Sciatic nerve (tissue), 2 donors: ENCODE results near the gene EVA1C. TPM values are rescaled to one million over a fixed set of nuclear protein-coding genes. Genes with fewer than 3 reads are reported as not detected.
"Not testable (repeated sequence)": the region's sequence is repeated elsewhere in the genome, so short reads cannot be mapped to it uniquely, and the experiment has no call there.

Experiments used
- ATAC-seq: fragments of 200-7000 bp; cut with Tn5 transposase; one replicate; pipeline ENCODE4 v1.9.1; 2020; ENCODE audit warnings: mild to moderate bottlenecking, moderate library complexity
- DNase-seq: peaks from one replicate; pipeline ENCODE4 v3.0.0-alpha.2; 2020; ENCODE audit warnings: low spot score
- intact Hi-C: fragments of 100-400 bp; cut with DNase I; formaldehyde crosslinking; loops from one replicate; pipeline ENCODE4 v1.14.2; 2022
- total RNA-seq: library from RNA; stranded (reverse); fragmentation: NEBNext Ultra II Directional; extraction: Animal tissue kit (Norgen Biotek cat#: 25700); gene quantifications from one replicate; pipeline ENCODE4 v1.2.1, GENCODE V29; 2021
- donor health status: DM: no; HTN: no; CAD: no.
- donor health status: DM: no; HTN: no; CAD: no.

The EVA1C gene, protein sequence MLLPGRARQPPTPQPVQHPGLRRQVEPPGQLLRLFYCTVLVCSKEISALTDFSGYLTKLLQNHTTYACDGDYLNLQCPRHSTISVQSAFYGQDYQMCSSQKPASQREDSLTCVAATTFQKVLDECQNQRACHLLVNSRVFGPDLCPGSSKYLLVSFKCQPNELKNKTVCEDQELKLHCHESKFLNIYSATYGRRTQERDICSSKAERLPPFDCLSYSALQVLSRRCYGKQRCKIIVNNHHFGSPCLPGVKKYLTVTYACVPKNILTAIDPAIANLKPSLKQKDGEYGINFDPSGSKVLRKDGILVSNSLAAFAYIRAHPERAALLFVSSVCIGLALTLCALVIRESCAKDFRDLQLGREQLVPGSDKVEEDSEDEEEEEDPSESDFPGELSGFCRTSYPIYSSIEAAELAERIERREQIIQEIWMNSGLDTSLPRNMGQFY
- total RNA-seq, result 65.8 TPM

GRCh38 chr21:32412162-32413014, at the start of gene EVA1C:
EVA1C (plus strand) TSS chr21:32412706; CDS start chr21:32412854, 148 bp downstream.
- ATAC-seq (peak; percentile 67), DNase-seq (peak; percentile 81)
- intact Hi-C loops, result no loop called here

GRCh38 chr21:32364387-32364786, 48.1 kb upstream of the EVA1C start:
- intact Hi-C loops, result no loop called here
- ATAC-seq, result peak; percentile 92
- no peak for DNase-seq

DNA sequence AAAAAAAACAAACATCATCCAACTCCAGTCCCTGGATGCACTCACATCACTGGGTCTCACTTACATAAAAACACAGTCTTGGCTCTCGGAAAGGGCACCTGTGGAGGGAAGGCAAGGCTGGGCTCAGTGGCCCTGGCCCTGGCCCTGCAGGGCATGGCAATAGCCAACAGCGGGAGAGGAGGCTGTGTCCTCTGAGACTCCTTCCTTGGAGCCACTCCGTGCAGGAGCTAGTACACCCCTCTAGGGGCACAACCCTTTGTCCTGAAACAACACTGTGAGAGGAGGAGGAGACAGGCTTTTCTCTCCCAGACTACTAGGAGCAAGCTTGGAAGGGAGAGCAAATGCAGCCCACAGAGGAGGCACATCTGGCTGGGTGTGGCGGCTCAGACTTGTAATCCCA, 47.7 kb upstream of the EVA1C start:
- ATAC-seq, result peak; percentile 80
- intact Hi-C loops, result no loop called here
- DNase-seq, result no peak

DNA sequence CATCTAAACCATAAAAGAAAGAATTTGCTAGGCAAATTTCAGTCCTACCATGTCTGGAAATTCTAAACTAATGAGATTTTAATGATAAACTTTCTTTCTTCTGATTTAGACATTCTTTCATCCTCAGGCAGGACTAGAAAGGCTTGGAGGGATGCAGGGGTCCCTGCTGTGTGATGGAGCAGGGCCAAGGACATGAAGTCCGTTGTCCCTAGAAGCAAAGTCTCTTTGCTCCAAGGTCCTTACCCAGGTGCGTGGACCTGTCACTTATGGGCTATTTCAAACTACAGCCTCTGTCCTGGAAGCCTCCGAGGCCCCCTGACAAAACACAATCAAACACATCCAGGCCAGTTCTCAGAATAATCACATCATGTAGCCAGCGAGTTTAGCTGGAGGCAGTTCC, 46.3 kb upstream of the EVA1C start:
- no peak for DNase-seq
- ATAC-seq, result no peak
- intact Hi-C loops, result no loop called here

- intact Hi-C loops, result no loop called here
- ATAC-seq, result no peak
- no peak for DNase-seq
These were observed 45.3 kb upstream of the EVA1C start for GRCh38 chr21:32367158-32367557.

DNA sequence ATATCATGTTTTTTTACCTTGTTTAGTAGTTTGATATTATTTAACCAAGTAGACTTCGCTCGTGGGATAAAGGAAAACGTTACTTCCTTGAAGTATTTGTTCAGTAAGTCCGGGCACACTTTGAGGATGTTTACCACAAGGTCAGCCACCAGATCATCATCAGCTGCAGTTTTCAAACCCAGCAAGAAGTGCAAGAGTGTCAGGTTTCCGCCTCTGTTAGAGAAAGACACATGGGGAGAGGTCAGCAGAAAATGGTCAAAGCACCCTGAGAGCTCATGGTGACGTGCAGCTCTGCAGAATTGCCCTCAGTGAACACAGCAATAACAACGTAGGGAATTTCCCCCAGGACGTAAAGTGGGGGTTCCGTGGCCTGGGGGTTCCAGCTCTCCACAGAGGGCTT, 44.1 kb upstream of the EVA1C start:
- ATAC-seq, result no peak
- intact Hi-C loops, result no loop called here
- no peak for DNase-seq

DNA sequence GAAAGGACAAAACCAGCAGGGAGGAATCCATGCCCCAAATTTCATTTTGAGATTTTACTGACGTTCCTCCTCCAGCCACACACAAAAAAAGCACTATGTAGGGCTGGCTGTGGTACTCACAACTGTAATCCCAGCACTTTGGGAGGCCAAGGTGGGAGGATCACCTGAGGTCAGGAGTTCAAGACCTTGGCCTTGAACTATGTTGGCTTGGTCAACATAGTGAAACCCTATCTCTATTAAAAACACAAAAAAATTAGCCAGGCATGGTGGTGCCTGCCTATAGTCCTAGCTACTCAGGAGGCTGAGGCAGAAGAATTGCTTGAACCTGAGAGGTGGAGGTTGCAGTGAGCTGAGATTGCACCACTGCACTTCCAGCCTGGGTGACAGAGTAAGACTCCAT, 43.5 kb upstream of the EVA1C start:
- DNase-seq, intact Hi-C loops, ATAC-seq: not testable (repeated sequence)

DNA sequence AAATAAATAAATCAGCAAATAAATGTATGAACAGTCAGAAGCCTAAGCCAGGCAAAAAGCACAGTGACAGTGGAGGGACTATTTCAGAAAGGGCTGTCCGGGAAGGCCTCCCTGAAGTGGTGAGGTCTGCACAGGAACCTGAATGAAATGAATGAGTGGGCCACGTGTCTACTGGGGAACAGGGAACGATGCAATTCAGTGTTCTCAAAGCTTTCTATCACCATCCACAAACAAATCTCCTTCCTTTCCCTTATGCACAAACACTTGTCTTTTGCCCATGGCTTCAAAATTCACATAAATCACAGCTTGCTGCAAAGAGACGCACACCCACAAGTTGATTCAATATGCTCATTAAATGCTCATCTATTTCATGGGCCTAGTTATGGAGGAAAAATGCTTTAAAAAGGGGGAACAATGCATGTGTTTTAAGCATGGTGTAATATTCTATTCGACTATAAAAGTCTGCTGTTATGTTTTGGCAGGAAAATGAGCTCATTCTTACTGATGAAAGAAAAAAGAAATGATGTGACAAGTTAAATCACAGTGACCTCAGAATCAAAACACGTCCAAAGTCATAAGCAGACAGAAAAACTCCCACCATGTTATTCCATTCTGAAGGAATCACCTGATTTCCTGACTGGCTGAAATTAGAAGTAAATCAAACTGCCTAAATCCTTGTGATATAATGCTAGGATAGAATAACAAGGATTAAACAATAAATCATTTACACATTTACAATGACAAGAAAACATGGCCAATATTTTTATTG, 41.3 kb upstream of the EVA1C start:
- ATAC-seq, result no peak
- no peak for DNase-seq
- intact Hi-C loops, result no loop called here

GRCh38 chr21:32371913-32372314, 40.6 kb upstream of the EVA1C start:
- DNase-seq, result no peak
- peak; percentile 91 for ATAC-seq
- intact Hi-C loops, result no loop called here

DNA sequence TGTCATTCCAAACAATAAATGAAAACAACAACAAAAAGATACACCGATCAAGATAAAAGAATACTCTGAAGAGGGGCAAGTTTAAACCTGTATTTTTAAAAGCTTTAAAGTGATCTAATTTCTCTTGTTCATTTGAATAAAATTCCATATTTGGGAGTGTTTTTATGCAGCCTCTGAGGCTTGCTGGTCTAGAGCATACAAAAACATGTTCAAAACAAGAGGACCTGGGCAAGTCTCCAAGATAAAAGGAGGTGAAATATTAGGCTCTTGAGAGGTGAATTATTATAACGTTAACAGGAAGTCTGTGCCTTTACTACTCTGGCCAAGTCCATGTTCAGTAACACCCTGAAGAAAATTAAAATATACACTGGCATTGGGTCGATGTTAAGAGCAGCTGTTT, 39.8 kb upstream of the EVA1C start:
- intact Hi-C loops, result no loop called here
- DNase-seq (no peak), ATAC-seq (peak; percentile 77)

DNA sequence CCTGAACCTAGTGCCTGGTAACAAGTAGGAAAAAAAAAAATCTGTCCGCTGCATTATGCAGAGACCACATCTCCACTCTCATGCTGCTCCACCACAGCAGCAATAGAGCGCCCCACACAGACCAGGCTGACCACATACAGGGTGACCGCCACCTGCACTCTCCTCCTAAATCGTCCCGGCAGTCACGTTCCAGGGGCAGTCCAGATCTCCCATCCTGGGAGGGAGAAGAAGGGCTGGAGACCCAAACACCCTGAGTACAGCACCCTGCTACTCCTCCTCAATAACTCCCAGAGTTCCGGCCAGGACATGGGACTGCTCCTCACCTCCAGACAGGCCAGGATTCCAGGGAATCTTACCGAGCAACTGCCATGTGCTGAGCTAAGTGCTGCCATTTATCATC, 35.0 kb upstream of the EVA1C start:
- DNase-seq (no peak), ATAC-seq (no peak)
- intact Hi-C loops, result no loop called here

GRCh38 chr21:32377991-32378390, 34.5 kb upstream of the EVA1C start:
- no peak for DNase-seq
- intact Hi-C loops, result no loop called here
- peak; percentile 27 for ATAC-seq

DNA sequence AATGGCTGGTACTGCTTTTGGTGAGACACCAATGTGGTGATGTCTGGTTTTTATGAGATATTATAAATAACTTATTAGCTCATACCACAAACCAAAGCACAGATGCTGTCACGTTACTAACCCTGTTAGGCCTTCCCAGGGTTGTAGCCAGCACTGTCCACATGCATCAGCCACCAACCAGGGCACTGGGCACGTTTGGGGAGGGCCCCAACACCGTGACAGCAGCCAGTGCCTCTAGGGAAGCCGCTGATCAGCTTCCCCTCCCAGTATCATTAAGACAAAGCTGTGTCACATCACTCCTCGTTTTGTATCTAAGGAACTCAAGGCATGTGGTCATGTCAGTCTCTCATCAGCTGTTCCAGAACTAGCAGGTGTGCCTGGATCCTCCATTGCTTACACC, 33.5 kb upstream of the EVA1C start:
- intact Hi-C loops, result no loop called here
- ATAC-seq (no peak), DNase-seq (no peak)

DNA sequence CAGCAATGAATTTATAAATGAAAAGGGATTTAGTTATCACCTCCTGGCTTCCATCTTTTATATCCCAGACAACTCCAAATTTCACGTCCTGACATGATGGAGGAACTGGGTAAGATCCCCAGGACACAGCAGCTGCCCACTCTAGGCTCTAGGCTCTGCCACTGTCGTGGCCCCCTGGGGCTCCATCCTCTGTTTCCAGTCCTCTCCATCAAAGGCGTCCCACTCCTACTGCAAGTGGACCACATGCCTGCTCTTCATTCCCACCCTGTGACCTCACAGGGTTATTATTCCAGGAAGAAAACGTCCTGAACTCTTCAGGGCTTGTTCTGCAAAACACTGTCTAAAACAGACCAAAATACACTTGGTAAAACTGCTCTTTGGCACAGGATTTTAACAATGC, 31.6 kb upstream of the EVA1C start:
- ATAC-seq, result peak; percentile 61
- DNase-seq, result no peak
- intact Hi-C loops, result no loop called here

DNA sequence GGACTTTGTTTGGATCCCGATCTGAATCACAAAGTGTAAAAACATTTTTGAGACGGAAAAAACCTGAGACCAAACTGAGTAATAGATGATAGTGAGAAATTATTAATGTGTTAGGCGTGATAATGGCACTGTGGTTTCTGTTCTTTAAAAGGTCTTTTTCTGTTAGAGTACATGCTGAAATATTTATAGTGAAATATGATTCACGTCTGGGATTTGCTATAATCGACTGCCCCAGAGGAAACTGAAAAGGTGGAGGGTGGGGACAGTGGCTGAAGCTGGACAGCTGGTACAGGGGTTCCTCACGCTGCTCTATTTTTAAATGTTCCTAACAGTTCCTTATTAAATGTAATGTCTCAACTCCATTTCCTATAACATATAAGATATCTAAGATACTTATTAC, 30.9 kb upstream of the EVA1C start:
- no peak for ATAC-seq
- DNase-seq, result no peak
- intact Hi-C loops, result no loop called here

DNA sequence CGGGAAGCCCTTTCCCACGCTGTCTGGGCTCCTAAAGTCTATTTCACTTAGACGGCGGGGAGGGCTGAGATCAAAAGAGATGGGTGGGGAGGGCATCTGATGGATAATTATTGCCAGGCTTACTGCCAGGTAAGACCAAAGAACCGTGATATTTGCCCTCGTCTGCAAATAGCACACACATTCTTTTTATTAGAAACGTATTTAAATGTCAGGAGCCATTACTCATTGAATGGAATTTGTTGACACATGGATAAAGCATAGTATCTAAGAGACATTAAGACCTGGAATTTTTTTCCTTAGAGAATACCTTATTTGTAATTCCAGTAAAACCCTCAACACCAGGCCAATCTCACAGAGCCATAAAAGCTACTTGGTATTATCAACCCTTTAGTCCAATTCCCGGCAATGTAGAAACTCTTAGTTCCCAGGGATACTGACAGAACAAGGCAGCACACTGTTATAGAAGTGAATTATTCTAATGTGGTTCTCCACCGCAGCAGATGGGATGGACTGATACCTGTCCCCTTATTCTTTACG, 30.3 kb upstream of the EVA1C start:
- intact Hi-C loops, result no loop called here
- DNase-seq (no peak), ATAC-seq (no peak)

DNA sequence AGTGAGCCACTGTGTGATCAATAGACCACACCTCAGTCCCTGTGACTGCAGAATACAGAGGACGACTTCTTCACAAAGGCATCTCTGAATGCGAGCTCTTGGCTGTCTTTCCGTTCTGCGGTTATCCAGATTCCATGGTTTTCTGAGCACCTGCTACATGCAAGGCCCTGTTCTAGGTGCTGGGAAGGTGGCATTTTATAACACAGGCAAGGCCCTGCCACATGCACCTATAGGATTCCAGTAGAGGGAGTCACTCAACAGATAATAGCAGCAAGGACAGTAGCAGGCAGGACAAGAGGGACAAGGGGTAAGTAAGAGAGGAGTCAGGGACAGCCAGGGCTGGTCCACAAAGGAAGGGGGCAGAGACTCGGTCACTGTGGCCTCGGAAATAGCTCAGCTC, 28.7 kb upstream of the EVA1C start:
- DNase-seq, result no peak
- intact Hi-C loops, result no loop called here
- no peak for ATAC-seq

GRCh38 chr21:32386195-32386870, 26.2 kb upstream of the EVA1C start:
- ATAC-seq (no peak), DNase-seq (no peak)
- intact Hi-C loops, result no loop called here

GRCh38 chr21:32387151-32387550, 25.4 kb upstream of the EVA1C start:
- intact Hi-C loops, result no loop called here
- ATAC-seq, result no peak
- DNase-seq, result no peak
